HG02943 (cell line): Measurements from ENCODE around the gene TNNI3K.

Source experiments
- ATAC-seq: cut with Tn5 transposase; IDR thresholded peaks from one replicate; pipeline ENCODE4 v1.9.1; 2021; ENCODE audit warnings: mild to moderate bottlenecking, low read depth, moderate library complexity; ENCODE audit not compliant: unreplicated experiment

Gene TNNI3K

DNA sequence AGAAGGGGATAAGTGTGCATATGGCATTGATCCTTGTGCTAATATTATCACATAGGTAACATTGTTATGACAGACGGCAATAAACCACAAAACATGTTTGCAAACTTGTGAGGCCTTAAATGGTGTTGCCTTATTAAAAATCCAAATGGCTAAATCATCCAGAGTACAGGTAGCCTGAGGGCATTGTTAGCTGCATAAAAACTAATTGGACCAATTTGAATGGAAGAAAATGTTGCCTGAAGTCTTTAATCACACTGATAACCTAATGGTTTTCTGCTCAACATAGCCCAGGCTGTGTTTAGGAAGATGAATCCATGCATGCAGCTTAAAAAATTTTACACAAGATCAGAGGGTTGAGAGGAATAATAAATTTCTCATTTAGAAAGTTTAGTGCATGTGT, 296.6 kb downstream of the TNNI3K start:
- ATAC-seq = no peak

DNA sequence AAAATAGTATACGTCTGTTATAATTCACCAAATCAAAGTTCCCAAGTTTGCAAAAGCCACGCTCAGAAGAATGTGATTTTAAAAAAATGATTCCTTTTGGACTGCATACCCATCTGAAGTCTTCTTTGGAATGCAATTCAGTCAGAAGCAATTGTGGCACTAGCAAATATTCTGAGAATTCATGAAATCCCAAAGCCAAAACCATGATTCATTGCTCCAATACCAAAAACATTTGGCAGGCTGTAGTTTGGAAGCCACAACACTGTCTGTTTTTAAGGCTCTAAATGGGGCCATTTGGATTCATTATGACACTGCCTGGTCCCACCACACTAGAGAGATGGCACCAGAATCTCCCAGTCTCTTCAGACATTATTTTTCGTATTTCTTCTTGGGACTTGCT, 299.1 kb downstream of the TNNI3K start:
- ATAC-seq = no peak

DNA sequence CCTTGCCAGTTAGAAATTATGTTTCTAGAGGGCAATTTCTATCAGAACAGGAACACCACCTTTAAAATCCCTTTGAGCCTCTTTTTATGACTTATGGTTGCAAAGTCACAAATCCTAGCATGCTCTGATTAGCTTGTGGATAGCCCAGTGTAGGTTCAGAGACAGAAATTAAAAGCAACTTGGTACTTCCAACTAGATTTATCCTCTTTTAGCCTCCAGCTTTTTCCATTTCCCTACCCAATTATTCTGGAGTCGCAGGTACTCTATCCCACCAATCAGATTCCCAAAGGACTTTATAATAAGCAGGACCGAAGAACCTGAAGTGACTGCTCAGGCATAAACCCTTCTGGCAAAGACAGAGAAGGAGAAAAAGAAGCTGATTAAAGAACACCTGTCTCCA, 310.6 kb downstream of the TNNI3K start:
- no peak for ATAC-seq

DNA sequence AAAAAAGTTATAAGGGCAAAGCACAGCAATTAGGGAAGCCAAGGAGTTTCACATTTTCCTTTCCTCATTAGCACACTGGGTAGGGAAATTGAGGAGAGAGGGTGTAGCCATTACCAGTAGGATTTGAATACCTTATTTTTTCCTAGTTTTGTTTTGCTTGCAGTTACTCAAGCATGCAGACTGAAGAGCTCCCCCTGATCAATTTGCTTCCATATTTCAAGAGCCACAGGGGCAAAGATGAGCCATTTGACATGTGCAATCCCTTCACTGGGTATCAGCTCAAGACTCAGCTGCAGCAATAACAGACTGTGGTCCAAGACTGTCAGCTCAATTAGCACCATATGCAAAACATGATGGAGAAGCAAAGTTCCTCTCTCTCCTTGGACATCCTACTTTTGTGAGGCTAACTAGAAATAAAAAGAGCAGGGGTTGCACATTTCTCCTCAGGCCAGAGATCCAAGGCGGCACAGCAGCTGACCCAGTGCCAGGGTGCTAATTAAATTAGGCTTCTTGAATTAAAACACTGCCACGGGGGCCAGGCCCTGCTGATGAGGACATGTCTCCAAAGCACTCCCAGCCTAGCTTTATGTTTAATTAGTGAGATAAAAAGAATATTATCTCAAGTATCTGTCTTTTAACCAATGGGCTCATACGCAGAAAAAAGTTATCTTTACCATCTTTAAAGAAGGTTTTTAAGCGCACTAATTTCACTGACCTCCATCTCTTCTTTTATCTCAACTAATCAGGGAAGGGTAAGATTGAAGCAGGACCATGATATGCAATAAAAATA, 314.0 kb downstream of the TNNI3K start:
- ATAC-seq = no peak

DNA sequence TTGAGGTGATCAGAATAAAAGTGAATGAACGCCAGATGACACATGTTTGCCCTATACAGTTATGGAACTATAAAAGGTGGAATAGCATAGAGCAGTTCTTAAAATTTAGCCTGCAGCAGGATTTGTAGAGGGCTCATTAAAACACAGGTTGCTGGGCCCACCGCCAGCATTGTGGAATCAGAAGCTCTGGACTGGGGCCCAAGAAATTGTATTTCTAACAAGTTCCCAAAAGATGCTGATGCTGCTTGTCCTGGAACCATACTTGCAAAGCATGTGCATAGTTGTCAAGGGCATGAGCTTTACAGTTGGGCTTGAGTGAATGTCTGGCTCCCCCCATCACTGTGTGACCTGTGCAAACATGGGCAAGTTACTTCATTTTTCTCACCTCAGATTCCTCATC, 314.7 kb downstream of the TNNI3K start:
- no peak for ATAC-seq

DNA sequence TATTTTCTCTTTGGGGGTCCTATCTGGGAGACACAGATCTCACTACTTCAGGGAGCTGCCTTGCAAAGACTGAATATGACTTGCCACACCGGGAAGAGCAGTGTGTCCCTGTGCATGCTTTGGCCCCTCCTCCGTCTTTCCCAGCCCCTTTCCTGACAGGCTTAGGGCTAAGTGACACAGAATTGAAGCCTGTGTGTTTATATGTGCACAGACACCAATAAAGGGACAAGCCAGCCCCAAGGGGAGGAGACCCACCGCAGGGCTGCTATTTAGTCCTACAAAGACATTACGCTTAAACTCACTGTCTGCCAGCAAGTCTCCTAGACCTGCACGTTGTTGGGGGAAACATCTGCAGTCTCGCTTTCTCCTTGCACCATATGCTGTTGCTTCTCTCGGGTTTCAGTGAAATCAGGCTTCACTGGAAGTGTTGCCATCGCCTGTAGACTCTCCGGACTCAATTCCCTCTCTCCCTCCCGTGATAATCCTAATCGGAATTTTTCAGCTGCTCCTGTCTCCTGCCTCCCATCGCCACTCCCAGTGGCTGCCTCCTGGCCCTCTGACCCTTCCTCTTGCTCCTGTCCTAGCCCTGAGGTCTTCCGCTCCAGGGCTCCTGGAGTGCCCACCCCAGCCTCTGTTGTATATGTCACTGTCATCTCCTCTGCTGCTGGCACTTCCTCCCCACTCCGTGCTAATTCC, 335.8 kb downstream of the TNNI3K start:
- no peak for ATAC-seq

DNA sequence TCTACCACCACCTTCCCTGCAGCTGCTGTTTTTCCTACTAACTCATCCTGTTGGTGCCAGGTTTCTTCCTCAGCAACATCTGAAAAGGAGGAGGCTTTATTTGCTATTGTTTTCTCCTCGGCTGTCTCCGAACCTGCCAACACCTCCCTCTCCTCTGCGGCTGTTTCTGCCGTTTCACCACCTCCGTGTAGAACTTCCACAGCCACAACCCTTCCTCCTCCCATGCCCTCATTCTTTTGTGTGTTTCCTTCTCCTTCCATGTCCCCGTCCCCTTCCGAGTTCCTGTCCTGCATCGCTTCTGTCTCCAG, 336.3 kb downstream of the TNNI3K start:
- ATAC-seq = no peak

DNA sequence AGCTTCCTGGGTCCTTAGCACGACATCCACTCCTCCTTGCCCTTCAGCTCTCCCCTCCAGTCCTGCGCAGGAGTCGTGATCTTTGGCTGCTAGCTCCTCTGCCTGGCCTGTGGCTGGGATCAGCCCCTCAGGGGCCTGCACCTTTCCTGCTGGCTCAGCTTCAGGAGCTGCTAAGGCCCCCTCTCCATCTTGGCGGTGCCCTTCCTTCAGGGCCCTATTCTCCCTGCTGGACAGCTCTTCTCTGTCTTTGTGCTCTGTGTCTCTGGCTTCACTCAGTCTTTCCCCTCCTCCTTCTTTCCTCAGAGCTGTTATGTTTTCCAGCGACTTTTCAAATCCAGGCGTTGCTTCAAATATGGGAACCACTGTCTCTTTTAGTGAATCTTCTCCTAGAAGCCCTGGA, 336.7 kb downstream of the TNNI3K start:
- ATAC-seq = no peak

DNA sequence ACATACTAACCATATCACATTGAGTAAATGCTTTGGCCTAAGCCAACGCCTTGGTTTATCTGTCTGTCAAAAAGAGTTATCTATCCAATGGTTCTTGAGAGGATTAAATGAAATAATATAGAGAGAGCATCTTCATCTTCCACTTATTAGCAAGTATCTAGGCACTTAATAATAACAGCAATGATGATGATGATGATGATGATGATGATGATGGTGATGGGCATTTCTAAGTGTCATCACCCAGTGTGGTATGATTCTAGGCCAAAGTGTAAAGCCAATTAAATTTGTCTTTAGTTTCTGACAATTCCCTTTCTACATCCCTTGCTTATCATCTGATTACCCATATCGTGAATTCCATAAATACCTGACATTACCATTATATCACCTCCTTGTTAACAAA, 342.9 kb downstream of the TNNI3K start:
- no peak for ATAC-seq

DNA sequence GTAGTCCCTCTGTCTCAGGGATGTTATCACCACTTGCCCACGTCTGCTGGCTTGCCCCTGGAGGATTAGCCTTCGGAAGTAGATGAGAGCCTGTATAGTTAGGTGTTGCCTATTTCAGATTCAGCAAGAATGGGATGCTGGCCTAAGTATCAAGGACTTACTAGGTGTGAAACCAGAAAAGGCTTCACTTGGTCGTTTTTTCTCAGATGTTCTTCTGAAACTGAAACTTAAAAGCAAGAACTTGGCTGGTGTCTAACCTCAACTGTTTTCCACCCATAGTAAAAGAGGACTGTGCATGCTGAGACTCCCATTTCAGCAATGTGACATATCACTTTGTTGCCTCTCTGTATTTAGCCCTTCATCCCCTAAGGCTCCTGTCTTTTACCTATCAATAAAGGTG, 344.2 kb downstream of the TNNI3K start:
- peak; percentile 100 for ATAC-seq

DNA sequence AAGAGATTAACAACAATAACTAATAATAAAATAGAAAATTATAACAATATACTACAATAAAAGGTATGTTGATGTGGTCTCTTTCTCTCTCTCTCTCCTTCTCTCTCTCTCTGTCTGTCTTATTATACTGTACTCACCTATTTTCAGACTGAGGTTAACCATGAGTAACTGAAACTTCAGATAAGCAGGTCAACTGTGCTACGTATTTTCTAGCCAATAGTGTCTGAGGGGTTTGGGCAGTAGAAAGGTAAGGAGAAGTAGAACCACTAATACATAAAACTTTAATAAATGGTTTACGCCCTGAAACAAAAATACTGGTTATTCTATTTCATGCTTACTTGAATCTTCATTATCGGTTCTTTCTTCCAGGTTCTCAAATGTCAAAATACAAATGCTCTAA, 348.2 kb downstream of the TNNI3K start:
- ATAC-seq = no peak

DNA sequence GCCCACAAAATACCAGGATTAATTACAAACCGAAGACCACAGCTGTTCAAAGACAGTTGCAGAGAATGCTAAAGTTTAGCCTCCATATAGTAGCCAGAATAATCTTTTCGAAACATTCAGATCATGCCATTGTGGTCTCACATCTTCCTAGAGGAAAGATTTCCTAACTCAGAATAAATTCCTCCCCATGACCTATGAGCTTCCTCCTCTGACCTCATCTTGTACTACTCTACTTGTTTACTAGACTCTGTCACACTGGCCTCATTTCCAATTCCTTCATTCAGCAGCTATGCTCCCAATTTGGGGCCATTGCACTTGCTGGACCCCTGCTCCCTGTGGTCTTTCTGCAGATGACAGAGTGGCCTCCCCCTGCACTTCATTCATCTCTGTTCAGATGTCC, 349.0 kb downstream of the TNNI3K start:
- no peak for ATAC-seq

DNA sequence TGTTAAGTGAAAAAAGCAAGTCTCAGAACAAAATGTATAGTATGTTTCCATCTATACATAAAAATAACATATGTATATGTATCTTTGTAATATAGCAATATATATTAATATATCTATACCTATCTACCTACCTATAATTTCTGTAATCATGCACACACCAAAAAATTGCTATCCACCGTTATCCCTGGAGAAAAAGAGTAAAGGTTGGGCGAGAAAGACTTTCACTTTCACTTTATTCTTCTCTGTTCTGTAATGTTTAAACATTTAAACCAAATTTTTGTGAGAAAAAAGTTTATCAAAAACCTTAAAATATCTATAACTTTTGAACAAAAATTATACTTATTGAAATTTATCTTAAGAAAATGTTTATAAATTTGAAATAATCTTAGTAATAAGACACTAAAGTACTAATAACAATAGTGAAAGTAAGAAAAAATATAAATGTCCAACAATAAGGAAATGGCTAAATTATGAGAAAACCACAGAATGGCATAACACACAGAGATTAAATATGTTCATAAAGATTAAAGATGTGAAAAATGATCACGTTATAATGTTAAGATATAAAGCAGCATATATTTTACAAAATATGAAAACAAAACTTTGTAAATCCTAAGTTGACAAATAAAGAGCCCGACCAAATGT, 351.2 kb downstream of the TNNI3K start:
- ATAC-seq = no peak

DNA sequence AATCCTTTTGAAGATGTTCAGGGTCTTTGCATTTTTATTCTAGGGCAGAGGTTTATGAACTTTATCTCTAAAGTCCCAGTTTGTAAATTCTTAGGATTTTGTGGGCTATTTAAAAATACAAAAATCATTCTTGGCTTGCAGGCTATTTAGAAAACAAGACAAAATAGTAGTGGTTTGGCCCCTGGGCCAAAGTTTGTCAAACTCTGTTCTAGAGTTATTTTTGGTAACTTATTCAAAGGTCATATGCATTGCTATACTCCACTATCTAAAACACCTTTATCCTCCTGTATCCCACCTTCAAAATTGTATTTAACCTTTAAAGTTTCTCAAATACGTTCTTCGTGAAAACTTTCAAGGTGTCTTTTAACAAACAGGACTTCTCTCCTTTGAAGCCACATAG, 352.7 kb downstream of the TNNI3K start:
- no peak for ATAC-seq

DNA sequence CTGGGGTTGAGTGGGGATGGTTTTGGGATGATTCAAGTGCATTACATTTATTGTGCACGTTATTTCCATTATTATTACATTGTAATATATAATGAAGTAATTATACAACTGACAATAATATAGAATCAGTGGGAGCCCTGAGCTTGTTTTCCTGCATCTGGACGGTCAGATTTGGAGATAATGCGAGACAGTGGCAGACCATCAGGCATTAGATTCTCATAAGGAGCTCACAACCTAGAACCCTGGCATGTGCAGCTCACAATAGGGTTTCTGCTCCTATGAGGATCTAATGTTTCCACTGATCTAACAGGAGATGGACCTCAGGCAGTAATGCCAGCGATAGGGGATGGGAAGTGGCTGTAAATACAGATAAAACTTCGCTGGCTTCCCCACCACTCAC, 355.1 kb downstream of the TNNI3K start:
- no peak for ATAC-seq

DNA sequence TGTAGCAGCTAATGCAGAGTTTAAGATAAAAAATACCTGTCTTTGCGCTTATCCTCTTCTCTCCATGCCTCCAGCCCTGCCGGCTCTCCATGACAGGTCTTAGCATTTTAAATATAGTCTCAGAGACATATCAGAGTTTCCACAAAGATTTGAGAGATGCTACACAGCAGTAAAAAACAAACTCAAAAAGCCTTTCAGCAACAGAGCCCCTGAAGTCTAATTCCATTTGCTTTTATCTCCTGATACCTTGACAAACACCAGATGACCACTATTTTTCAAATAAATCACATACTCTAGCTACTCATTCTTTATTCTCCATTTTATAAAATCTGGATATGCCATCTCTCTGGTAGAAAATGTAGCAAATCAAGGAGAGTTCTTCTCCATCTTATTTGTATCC, 356.8 kb downstream of the TNNI3K start:
- ATAC-seq = no peak

DNA sequence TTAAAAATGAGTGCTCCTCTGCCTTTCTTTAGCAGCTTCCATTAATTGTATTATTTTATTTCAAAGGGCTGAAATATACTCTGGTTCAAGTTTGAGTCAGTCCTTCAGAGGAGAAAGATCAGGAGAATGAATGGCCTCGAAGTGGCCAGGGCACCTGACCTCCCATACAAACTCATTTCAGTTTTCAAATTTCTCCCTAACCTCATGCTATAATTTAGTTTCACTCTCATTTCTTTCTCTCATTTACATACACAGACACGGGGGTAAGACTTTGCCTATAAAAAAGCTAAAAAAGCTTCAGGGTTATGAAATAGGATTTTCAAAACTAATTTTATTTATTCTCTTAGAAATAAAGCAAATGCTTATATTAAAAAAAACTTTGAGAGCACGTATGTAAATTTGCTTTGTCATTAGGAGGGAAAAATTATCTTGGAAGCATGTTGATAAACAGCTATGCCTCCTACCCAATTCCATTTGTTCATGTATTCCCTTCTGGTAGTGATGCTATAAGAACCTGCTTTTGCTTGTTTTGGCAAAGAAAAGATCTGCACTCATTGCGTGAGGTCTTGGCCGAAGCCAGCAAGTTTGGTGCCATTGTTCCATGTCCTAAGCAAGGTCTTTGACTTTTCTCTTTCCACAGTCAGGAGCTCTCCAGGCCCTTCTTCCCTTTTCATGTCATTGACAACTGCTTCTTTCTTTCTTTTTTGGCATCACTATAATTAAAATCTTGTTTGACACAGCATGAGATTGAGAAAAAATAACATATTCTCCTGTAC, 357.6 kb downstream of the TNNI3K start:
- no peak for ATAC-seq
